Prostate gland (tissue), 2 donors: Measurements from ENCODE around the gene SERPINC1.

Experiments used
- POLR2A ChIP-seq: fragments of 450-650 bp; IDR thresholded peaks from one replicate; pipeline ENCODE4 v1.6.1; 2016; ENCODE audit warnings: antibody characterized with exemption, mild to moderate bottlenecking
- TF ChIP-seq, protein P1 (sequence below), 4 experiments: fragments of 200-600 bp in 2 of 4; fragments of 450-650 bp in 2 of 4; sonication (generic) in 2 of 4; IDR thresholded peaks; 1 replicate in 3 of 4; 2 replicates in 1 of 4; pipeline ENCODE4 v1.5.1; 2016 to 2019; ENCODE audit warnings: antibody characterized with exemption in 4 of 4, mild to moderate bottlenecking in 2 of 4, moderate library complexity in 2 of 4

DNA sequence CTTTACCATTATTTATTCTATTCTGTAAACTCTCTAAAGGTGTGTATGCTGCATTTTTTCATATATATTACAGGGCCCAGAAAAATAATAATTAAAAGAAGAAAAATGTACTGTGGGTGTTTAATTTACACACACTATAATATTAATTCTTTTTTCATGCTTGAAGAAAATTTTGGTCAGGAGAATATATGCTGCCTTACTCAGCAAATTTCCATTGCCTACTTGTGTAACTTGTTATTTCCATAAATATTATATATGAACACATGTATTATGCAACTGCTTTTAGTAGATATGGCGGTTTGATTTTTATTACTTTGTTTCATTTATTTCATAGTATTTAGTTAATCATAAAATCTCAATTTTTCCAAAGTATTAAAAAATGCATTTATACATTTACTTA lies 46.4 kb upstream of the SERPINC1 start:
- TF ChIP-seq, protein P1, sequence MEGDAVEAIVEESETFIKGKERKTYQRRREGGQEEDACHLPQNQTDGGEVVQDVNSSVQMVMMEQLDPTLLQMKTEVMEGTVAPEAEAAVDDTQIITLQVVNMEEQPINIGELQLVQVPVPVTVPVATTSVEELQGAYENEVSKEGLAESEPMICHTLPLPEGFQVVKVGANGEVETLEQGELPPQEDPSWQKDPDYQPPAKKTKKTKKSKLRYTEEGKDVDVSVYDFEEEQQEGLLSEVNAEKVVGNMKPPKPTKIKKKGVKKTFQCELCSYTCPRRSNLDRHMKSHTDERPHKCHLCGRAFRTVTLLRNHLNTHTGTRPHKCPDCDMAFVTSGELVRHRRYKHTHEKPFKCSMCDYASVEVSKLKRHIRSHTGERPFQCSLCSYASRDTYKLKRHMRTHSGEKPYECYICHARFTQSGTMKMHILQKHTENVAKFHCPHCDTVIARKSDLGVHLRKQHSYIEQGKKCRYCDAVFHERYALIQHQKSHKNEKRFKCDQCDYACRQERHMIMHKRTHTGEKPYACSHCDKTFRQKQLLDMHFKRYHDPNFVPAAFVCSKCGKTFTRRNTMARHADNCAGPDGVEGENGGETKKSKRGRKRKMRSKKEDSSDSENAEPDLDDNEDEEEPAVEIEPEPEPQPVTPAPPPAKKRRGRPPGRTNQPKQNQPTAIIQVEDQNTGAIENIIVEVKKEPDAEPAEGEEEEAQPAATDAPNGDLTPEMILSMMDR (IDR thresholded peaks at IDR 0.05): no peak
- TF ChIP-seq POLR2A: no peak
